DND-41 (cell line): ENCODE data around the gene HAP1.

Experiments used
- EZH2 ChIP-seq: IDR thresholded peaks from 3 replicates; pipeline ENCODE4 v1.6.1; 2012; ENCODE audit warnings: borderline replicate concordance, low read depth, mild to moderate bottlenecking, moderate library complexity, low read length, inconsistent platforms; ENCODE audit not compliant: severe bottlenecking
- TF ChIP-seq, protein P1 (sequence below): IDR thresholded peaks from 2 replicates; pipeline ENCODE4 v1.5.1; 2012; ENCODE audit warnings: borderline replicate concordance, low read length, moderate library complexity, mild to moderate bottlenecking; ENCODE audit not compliant: poor library complexity, severe bottlenecking; ENCODE audit errors: extremely low read depth

DNA sequence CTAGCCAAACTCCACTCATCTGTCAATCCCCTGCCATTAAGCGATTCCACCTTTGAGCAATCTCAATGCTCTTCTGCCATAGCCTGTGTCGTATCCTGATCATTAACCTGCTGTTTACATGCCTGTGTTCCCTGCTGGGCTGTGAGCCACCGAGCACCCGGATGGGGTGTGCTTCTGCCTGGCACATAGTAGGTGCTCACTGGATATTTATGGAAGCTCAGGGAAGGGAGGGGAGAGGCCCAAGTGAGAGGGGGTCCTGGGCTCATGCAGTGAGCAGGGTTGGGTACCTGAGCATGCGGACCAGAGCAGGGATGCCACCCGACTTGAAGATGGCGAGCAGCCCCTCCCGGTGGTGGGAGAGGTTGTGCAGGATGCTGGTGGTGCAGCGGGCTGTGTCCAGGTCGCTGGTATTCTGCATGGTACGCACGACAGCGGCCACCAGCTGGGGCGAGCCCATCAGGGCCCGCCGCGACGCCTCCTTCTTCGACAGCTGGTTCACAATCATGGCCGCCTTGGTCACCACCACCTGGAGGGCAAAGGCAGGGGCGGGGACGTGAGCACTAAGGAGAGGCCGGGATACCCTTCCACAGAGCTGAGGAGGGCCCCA is 34.3 kb upstream of the HAP1 start:
- no peak for TF ChIP-seq EZH2
- TF ChIP-seq, protein P1, sequence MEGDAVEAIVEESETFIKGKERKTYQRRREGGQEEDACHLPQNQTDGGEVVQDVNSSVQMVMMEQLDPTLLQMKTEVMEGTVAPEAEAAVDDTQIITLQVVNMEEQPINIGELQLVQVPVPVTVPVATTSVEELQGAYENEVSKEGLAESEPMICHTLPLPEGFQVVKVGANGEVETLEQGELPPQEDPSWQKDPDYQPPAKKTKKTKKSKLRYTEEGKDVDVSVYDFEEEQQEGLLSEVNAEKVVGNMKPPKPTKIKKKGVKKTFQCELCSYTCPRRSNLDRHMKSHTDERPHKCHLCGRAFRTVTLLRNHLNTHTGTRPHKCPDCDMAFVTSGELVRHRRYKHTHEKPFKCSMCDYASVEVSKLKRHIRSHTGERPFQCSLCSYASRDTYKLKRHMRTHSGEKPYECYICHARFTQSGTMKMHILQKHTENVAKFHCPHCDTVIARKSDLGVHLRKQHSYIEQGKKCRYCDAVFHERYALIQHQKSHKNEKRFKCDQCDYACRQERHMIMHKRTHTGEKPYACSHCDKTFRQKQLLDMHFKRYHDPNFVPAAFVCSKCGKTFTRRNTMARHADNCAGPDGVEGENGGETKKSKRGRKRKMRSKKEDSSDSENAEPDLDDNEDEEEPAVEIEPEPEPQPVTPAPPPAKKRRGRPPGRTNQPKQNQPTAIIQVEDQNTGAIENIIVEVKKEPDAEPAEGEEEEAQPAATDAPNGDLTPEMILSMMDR = no peak
